NCI-H526 (cell line): ENCODE measurements around the gene AKAP8L.

Experiments used
- DNase-seq, 2 experiments: peaks; one replicate each; lab custom pipeline; 2025; lab: John Stamatoyannopoulos, UW

Gene AKAP8L

GRCh38 chr19:15418579-15419412 lies at the start of gene AKAP8L:
Gene AKAP8L, minus strand, starts transcription at chr19:15418988. Its CDS starts 65 bp downstream, at chr19:15418923.
- DNase-seq = peak; percentile 98

DNA sequence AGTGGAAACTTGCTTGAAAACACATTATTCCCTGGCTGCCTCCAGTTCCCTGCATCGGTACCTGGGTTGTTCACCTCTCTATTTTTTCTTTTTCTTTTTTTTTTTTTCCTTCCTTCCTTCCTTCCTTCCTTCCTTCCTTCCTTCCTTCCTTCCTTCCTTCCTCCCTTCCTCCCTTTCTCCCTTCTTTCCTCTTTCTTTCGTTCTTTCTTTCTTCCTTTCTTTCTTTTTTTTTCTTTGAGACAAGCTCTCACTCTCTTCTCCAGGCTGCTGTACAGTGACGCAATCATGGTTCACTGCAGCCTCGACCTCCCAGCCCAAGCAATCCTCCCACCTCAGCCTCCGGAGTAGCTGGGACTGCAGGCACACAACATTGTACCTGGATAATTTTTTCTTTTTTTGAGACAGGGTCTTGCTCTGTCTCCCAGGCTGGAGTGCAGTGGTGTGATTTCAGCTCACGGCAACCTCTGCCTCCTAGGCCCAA lies 49.0 kb upstream of the AKAP8L start:
- DNase-seq = no peak

- no peak for DNase-seq
These were observed 48.3 kb upstream of the AKAP8L start for GRCh38 chr19:15466851-15467733.

DNA sequence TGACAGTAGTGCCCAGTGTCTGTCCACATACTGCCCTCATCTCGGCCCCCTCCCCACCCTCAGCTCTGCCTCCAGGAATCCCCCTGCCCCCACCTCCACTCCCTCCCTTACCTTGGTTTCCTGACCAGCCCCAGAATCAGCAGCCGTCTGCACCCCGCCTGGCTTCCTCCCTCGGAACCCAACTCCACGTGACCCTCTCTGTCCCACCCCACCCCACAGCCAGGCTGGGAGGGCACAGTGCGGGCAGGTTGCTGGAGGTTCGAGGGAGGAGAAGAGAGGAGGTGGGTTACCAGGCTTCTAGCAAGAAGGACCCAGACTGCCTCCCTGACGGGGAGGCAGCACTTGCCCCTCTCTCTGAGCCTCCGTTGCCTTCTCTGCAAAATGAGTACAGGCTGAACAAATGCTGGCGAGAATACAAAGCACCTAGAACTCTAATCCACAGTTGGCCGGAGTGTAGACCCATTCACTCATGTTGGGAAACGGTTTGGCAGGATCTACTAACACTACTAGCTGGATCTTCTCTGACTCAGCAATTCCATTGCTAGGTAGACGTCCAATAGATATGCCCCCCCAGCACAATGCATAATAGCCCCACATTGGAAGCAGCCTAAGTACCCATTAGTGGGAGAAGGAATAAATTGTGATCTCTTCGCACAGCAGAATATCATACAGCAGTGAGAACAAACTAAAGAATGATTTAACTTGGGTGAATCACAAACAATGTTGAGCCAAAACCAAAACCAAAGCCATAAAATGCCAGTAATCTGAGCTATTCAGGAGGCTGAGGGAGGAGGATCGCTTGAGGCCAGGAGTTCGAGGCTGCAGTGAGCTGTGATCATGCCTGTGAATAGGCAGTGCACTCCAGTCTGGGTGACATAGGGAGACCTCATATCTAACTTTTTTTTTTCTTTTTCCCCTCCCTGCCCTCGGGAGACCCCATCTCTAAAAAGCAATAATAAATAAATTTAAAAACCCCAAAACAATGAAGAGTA lies 45.9 kb upstream of the AKAP8L start, which contains the start of gene RASAL3:
TSS of gene RASAL3 (minus strand) at position 151 of the 992 bp plus-strand sequence. CDS start 186 bp downstream, outside the sequence.
- DNase-seq = no peak

GRCh38 chr19:15463861-15464371 lies 45.1 kb upstream of the AKAP8L start:
- no peak for DNase-seq

GRCh38 chr19:15461694-15462093 lies 42.9 kb upstream of the AKAP8L start:
- no peak for DNase-seq

GRCh38 chr19:15457701-15458484 lies 39.1 kb upstream of the AKAP8L start:
- peak in 1 of 2 experiments; percentile 15 for DNase-seq

GRCh38 chr19:15456871-15457700 lies 38.3 kb upstream of the AKAP8L start:
- peak; percentile 39 to 92 for DNase-seq

DNA sequence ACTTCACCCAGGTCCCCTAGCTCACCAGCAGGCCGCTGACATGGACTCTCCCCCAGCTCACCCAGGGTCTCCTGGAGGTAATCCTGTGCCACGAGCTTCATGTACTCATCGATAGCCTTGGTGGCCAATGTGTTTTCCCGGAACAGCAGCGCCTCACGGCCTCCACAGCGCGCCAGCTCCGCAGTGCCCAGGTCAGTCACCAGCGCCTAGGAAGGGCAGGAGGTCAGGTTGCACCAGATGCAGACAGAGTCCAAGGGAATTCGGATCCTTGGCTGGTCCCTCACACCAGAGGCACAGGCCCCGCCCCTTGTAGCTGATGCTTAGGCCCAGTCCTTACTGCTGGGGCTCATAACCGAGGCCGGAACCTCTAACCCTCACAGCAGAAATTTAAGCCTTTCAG lies 37.7 kb upstream of the AKAP8L start:
- no peak for DNase-seq

DNA sequence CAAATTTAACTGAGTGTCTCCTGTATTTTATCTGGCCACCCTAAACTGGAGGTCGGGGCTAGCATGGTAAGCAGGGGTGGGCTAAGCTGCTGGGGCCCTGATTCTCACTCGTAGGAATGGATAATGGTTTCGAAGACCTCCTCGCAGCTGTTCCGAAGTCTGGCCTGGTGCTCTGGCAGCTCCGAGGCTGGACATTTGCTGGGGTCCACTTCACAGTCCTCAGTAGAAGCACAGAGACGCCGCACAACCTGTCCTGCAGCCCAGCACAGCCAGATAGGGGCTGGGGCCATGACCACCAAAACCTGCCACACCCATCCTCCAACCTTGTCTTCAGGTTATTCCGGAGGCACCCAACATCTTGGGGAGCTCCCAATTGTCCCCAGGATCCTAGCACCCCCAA lies 37.2 kb upstream of the AKAP8L start:
- no peak for DNase-seq

DNA sequence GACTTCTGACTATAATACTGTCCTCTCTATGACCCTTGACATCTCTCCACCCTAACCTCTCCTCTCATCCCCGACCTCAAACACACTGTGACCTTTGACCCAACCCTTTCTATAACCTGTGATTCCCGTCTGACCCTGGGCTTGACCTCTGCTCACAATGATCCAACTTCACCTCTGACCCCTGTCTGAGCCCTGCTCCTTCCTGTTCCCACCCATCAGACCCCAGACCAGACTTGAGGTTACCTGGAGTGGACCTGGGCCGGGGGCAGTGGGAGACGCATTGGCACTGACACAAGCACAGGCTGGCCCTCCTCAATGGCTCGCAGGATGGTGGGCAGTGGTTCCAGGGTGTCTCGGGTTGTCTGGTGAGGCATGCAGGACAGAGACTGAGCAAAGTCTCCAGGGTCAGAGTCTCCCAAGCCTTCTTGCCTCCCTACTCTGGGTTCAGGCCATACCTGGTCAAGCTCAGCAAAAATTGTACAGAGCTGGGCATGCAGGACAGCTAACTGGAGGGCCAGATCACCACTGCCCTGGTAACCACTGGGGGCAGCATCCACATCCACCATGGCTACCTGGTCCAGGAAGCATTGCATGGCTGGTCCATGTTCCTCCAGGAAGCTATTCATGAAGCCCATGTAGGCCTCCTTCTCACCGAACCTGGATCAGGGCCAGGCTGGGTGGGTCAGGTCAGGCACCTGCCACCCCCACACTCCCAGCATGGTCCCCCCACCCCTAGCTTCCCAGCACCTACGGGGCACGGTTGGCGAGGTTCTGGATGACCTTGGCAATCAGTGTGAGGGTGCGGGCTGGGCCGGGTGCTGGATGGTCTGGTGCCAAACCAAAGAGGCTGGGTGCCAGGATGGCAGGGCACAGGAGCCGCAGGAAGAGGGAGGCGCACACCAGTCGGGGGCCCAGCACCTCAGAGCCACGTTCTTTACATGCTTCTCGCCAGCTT lies 35.4 kb upstream of the AKAP8L start:
- DNase-seq = no peak

- no peak for DNase-seq
These were observed 34.3 kb upstream of the AKAP8L start for GRCh38 chr19:15453091-15453578.

DNA sequence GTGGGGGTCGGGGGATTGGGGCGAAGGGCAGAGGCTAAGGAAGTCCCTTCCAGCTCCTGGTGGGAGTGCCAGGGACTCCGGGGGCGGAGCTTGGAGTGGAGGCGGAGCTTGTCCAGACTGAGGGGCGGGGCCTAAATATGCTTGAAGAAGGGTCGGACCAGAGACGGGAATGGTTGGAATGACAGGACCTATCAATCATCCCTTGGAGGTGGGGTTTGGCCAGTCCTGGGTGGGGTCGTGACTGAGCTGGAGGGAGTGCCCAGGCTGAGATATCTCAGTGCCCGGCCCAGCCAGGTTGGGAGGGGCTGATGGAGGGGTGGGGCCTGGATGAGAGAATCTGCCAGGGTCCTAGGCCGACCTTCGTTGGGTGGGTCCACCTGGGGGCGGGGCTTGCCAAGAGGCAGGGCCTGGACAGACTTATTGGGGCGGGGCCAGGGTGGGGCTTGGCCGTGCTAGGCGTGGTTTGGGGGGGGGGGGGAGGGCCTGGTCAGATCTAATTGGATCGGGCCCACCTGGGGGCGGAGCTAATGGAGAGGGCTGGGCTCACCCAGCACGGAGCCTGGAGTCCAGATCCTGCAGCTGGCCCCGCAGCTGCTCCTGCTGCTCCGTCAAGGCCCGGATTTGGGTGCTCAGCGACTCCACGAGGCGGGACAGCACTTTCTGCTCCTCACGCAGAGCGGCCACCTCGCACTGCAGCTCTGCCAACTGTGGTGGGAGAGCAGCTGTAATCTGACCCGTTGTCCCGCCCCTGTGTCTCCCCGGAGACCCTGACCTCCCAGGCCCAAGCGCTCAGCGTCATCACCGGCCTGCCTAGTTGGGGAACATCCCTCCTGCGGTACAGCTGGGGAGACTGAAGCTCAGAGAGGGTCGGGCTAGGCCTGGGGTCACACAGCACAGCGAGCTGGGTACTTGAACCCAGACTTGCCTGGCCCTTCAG lies 33.6 kb upstream of the AKAP8L start:
- peak; percentile 58 to 82 for DNase-seq

DNA sequence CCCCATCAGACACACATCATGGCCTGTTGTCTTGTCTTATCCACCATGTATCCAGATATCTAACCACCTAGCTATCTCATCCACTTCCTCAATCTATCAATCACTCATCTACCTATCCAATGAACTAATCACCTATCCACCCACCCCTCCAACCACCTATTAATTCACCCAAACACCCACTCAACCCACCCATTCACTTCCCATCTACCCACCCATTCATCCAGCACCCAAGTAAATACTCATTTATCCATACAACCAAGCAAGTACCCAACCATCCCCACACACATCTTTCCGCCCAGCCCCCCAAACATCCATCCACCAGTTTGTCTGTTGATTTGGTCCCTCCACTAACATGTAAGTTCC lies 31.7 kb upstream of the AKAP8L start:
- DNase-seq = no peak

DNA sequence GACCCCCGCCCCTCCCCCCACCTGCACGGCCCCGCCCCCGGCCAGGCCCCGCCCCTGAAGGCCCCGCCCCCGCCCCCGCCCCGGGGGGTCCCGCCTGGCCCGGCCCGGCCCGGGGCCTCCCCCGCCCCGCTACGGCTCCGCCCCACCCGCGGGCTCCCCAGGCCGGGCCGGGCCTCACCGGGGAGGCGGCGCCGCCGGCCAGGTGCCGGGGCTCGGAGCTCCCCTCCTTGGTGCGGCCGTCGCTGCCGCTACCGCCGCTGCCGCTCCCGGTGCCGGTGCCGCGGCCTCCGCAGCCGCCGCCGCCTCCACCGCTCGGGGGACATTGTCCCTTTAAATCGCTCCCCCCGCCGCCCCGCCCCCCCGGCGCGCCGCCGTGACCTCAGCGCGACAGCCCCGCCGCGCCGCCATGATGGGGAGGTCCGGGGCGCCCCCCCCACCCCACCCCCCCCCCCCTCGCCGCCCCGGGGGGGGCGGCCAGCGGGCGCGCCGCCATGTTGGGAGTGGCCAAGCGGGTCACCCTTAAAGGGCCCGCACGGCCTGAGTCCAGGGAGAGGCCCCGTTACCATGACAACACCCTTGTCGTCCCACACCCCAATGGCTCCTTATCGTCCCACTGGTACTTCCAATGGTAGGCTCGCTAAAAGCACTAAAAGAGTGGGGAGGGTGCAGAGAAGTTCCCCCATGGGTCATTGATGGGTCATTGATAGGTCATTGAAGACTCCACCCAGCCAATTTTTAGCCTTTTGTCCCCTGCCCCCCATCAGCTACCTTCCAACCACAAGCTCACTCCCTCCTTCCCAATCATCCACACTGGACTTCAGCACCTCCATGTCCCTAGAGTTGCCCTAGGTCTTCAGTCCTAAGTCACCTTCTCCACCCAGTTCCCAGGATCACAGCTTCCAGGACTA lies 31.1 kb upstream of the AKAP8L start, which contains the start of gene WIZ:
TSS of gene WIZ (minus strand) at position 337 of the 908 bp plus-strand sequence. CDS start 1,649 bp downstream, outside the sequence.
- peak in 1 of 2 experiments; percentile 69 for DNase-seq
